NCI-H1436 treated with DMSO at 0.1 percent for 48 hours (cell line): ENCODE data around the gene WTAP.
"Not testable (repeated sequence)": the region's sequence is repeated elsewhere in the genome, so short reads cannot be mapped to it uniquely, and the experiment has no call there.

Experiments
- DNase-seq: peaks from one replicate; lab custom pipeline; 2025; lab: John Stamatoyannopoulos, UW

WTAP gene

DNA sequence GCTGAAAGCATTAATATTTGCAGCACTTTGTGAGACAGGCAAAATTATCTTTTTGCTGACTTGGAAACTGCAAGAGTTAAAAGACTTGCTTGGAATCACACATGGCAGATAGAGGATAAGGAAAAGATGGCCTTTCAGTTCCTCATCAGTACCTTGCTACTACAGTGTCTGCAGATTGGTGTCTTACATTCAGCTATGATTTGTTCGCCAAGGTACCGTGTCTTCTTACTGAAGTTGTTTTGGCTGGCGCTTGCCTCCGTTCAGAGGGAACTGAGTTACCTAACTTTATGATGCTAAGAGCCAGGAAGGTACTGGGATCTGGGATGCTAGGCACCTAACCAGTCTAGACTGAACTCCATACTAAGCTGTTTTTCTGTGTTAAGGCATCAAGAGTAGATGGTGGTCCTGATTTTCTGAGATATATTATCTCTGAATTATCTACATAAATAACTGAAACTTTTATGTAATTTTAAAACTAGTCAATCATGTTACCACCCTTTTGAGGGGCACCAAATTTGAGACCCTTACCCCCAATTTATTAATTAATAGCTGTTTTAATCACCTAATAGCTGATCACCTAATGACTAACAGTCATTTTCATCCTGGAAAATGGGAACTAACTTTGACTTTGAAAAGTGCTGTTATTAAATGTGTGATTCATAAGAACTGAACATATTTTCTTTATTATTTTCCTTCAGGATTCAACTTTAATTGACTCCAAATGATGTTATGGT, 2.5 kb downstream of the WTAP start:
- DNase-seq, result no peak

- DNase-seq, result no peak
Measured at GRCh38 chr6:159730332-159730676, 3.0 kb downstream of the WTAP start.

- DNase-seq, result not testable (repeated sequence)
Measured at GRCh38 chr6:159732550-159732949, 5.2 kb downstream of the WTAP start.

DNA sequence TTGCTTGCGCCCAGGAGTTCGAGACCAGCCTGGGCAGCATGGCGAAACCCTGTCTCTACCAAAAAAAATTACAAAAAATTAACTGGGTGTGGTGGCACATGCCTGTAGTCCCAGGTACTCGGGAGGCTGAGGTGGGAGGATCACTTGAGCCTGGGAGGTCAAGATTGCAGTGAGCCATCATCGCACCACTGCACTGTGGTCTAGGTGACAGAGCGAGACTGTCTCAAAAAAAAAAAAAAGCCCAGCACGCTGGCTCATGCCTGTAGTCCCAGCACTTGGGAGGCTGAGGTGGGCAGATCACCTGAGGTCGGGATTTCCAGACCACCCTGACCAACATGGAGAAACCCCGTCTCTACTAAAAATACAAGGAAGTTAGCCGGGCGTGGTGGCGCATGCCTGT, 6.1 kb downstream of the WTAP start:
- not testable (repeated sequence) for DNase-seq

DNA sequence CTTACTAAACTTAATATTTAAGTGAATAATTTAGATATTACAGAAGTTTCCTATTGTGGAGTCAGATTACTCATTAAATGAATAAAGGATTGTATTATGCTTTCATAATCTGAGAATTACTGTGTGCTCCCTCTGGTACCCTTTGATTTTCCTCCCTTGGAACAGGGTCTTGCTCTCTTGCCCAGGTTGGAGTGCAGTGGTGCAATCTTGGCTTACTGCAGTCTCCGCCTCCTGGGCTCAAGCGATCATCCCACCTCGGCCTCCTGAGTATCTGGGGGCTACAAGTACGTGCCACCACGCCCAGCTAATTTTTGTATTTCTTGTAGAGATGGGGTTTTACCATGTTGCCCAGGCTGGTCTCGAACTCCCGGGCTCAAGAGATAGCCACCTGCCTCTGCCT, 9.6 kb downstream of the WTAP start:
- DNase-seq, result no peak

DNA sequence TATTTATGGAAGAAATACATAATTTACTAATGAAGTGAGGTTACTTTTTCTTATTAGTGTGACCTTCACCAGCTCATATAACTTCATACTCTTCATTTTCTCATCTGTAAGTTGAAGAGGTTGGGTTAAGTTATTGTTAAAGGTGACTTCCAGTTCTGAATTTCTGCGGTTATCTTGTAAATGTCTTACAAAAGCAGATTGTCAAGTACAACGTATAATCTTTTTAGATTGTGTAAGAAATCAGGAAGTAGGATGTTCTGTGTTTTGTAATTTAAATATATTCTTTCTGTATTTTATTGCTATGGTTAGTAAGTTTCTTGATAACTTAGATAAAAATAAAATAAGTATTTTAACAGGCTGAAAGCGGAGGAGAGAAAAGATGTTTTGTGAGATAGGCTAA, 12.0 kb downstream of the WTAP start:
- DNase-seq, result no peak

DNA sequence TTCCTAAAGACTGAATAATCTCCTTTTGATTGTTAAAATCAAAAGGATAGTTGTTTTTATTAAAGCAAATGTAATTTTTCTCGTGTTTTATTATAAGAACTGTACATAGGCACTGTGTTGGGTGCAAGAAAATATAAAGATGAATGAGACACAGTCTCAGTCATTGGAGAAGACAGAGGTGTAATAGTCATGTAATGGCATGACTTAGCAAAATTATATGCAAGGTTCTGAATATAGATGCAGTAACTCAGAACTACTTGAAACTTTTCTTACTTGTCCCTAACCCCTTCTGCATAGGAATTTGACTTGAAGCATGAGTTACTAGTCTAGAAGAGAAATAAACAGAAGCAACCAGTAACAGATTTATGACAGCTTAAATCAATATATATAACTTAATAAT, 14.9 kb downstream of the WTAP start:
- DNase-seq, result no peak

DNA sequence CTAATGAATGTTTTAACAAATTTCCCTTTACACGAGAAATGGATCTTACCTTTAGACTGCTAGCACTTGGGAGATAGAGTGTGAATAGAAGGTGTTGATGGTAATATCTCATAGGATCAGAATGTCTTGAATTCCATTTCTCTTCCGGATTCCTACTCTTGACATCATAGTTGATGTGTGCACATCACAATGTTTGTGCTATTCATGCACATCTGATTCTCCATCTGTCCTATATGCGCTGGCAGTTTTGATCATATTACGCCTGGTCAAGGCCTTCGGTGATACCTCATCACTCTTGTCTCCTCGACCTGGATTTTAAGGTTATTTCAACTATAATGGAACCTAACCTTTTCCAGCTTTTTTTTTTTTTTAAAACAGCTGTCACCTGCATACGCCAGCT, 17.8 kb downstream of the WTAP start:
- no peak for DNase-seq

DNA sequence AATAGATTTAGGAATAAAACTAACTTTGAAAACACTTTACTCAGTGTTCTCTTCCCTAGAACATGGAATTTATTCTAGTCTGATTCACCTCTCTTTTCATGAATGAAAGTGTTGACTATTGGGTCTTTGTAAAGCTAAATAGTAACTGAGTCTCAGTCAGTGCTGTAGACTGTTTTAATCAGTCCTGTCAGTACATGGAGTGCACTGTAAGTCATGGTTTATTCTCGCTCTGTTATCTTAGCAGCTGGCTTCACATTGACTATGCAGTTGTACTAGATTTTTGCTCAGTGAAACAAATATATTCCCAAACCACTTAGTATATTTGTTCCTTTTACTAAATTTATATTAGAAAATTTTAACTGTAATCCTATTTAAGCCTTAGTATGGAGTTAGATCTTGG, 19.5 kb downstream of the WTAP start:
- no peak for DNase-seq

- DNase-seq, result not testable (repeated sequence)
Measured at GRCh38 chr6:159748127-159748526, 20.8 kb downstream of the WTAP start.

GRCh38 chr6:159751448-159751847, 24.1 kb downstream of the WTAP start:
- no peak for DNase-seq

DNA sequence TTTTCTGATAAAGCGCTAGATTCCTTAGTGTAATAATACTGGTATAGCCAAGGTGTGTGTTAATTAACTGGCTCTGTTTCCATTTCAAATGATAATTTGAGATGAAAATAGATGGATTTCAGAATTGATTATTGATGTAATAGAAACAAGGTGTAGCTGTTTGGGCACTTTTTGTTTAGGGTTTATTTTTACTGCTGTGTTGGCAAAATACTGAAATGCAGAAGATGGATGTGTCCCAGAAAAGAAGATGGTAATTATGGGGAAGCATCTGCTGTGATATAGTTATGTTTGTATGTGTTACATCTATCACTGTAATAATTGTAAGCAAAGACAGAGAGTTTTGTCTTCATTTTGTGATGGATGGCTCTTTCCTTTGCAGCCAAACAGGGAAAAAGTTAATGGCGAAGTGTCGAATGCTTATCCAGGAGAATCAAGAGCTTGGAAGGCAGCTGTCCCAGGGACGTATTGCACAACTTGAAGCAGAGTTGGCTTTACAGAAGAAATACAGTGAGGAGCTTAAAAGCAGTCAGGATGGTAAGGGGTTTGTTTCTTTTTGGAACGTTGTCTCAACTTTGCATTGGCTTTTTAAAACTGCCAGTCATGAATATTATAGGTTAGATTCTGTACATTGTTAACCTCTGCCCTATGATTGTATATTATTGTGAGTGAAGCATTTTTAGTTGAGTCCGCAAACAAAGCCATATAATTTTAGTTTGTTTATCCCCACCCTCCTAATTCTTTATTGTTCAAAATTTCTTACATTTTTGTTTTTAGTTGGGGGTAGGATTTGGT, 26.0 kb downstream of the WTAP start:
- no peak for DNase-seq

GRCh38 chr6:159754401-159754800, 27.1 kb downstream of the WTAP start:
- no peak for DNase-seq

GRCh38 chr6:159754959-159755914, 27.9 kb downstream of the WTAP start:
- DNase-seq, result no peak

GRCh38 chr6:159756508-159756907, 29.2 kb downstream of the WTAP start:
- DNase-seq, result no peak

DNA sequence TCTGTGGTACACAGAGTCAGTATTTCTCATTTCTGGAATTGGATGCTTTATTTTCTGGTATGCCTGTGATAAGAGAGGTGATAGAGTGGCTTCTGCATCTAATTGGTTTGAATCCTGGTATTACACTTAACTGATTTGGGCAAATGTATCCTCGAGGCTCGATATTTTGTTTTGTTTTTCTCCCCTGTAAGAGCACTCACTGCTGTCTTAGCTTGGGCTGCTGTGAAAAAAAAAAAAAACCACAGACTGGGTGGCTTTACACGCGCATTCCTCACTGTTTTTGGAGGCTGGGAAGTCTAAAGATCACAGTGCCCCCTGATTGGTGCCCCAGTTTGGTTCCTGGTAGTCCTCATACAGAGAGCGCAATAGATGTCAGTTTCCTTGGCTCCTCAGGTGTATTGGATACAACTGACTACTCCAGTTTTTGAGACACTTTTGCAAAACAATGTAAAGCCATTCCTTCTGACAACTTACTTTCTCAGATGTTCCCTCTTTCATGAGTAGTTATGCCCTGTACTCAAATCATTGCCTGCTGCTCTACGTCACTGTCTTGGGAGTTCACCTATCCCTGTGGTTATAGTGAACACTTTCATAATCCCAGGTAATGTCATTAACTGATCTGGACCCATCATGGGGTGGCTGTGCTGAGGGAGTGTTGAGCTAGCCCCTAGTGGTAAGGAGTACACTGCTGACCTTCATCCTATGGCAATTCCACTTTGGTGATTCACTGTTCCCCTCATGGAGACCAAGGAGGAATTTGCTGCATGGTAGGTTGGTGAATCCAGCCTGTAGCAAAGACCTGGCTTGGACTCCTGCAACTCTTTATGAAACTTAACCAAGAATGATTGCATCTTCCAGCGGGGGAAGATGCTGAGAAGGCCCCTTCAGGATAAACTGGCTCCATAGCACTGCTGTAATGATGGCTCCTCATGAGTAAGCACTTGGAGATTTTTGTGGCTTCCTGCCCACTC, 31.0 kb downstream of the WTAP start:
- DNase-seq, result no peak

DNA sequence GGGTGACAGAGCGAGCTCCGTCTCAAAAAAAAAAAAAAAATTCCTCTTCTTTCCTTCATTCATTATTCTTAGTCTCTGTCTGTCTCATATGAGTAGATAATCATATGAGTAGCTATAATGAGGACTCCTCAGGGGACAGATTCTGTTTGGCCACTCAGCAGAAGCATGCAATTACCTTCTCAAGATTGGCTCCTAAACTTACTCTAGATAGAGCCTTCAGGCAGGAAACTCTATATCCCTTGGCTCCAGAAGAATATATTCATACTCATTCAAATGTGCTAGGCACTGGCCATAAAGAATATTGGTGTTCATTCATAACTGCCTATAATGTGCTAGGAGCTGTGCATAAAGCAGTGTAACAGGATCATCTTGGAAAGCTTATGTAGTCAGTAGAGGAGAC, 32.3 kb downstream of the WTAP start:
- DNase-seq, result no peak

- no peak for DNase-seq
Measured at GRCh38 chr6:159760602-159761057, 33.3 kb downstream of the WTAP start.

- DNase-seq, result no peak
Measured at GRCh38 chr6:159761129-159761872, 34.0 kb downstream of the WTAP start.

DNA sequence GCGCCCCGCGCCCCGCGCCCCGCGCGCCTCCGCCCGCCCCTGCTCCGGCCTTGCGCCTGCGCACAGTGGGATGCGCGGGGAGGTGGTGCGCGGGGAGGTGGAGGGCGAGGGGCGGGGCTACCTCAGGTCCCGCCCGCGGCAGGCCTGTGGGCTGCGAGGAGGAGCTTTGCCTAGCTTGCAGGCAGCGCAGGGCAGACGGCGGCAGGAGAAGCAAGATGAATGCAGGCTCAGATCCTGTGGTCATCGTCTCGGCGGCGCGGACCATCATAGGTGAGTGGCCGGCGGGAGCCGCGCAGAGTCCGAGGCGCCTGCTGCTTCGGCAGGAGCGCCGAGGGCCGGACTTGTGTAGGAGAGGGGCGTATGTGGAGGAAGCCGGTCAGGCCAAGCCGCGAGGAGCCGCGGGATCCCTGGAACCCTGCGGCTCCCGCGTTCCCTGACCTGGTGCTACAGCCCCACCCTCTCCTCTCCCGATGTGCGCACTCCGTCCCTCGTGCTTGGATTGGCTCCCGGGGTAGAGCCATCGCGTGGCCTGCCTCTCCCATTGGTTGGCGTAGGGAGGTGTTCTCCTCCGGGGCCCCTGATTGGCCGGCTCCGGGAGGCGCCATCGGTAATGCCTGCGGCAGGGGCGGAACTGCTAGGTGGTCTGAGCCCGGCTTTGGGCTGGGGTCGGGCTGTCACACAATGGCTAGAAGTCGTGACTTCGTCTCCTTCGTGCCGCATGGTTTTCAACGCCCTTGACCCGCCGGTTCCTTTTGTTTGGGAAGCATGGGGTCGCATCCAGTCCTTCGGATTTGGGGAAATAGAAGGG, 34.8 kb downstream of the WTAP start, which contains the start of gene ACAT2:
Gene ACAT2 (plus strand): TSS at position 173 of the 808 bp plus-strand sequence. CDS start 43 bp downstream, at position 216.
- peak; percentile 59 for DNase-seq
